Trophoblast cell (in vitro differentiated cells and primary cell): ENCODE results near the gene LDLRAD4.
A peak's percentile ranks its signal among the peaks of the same experiment; 100 is the strongest.

Experiments used
- DNase-seq, 2 donors: peaks; one replicate each; pipeline ENCODE4 v3.0.0-alpha.2; 2016
- H2AFZ ChIP-seq: 2 replicates; pipeline ENCODE4 v1.6.1; 2013; ENCODE audit warnings: low read length, moderate library complexity, mild to moderate bottlenecking; ENCODE audit not compliant: insufficient read depth, poor library complexity
- H2AK5ac ChIP-seq: 2 replicates; pipeline ENCODE4 v1.6.1; 2013; ENCODE audit warnings: mild to moderate bottlenecking, low read length
- H2BK120ac ChIP-seq: 2 replicates; pipeline ENCODE4 v1.6.1; 2013; ENCODE audit warnings: low read length, mild to moderate bottlenecking, moderate library complexity; ENCODE audit not compliant: insufficient read depth, poor library complexity
- H2BK12ac ChIP-seq: 2 replicates; pipeline ENCODE4 v1.6.1; 2013; ENCODE audit warnings: mild to moderate bottlenecking, low read length, moderate library complexity
- H2BK5ac ChIP-seq: 2 replicates; pipeline ENCODE4 v1.6.1; 2013; ENCODE audit warnings: low read length, low read depth, moderate library complexity, mild to moderate bottlenecking; ENCODE audit not compliant: poor library complexity
- H3K14ac ChIP-seq: 2 replicates; pipeline ENCODE4 v1.6.1; 2013; ENCODE audit warnings: mild to moderate bottlenecking, low read length
- H3K18ac ChIP-seq: 2 replicates; pipeline ENCODE4 v1.6.1; 2013; ENCODE audit warnings: mild to moderate bottlenecking, low read length
- H3K23ac ChIP-seq: 2 replicates; pipeline ENCODE4 v1.6.1; 2013; ENCODE audit warnings: low read length
- H3K27ac ChIP-seq: 2 replicates; pipeline ENCODE4 v1.5.1; 2013; ENCODE audit warnings: low read depth, mild to moderate bottlenecking, inconsistent platforms, low read length, moderate library complexity
- H3K27me3 ChIP-seq: 2 replicates; pipeline ENCODE4 v1.6.1; 2013; ENCODE audit warnings: inconsistent platforms, mild to moderate bottlenecking, low read length, moderate library complexity; ENCODE audit not compliant: insufficient read depth
- H3K36me3 ChIP-seq, 2 experiments: 1 replicate in 1 of 2; 2 replicates in 1 of 2; pipeline ENCODE4 v1.6.1; 2013; ENCODE audit warnings: low read length in 2 of 2, mild to moderate bottlenecking in 2 of 2, moderate library complexity in 1 of 2; ENCODE audit not compliant: insufficient read depth in 2 of 2, control insufficient read depth in 1 of 2
- H3K4ac ChIP-seq: 2 replicates; pipeline ENCODE4 v1.6.1; 2013; ENCODE audit warnings: low read depth, mild to moderate bottlenecking, low read length, moderate library complexity
- H3K4me1 ChIP-seq, 2 experiments: 1 replicate in 1 of 2; 2 replicates in 1 of 2; pipeline ENCODE4 v1.6.1; 2013; ENCODE audit warnings: low read length in 2 of 2, mild to moderate bottlenecking in 2 of 2, moderate library complexity in 1 of 2; ENCODE audit not compliant: insufficient read depth in 2 of 2, control insufficient read depth in 1 of 2
- H3K4me2 ChIP-seq: 2 replicates; pipeline ENCODE4 v1.6.1; 2013; ENCODE audit warnings: inconsistent platforms, mild to moderate bottlenecking, low read length, moderate library complexity
- H3K4me3 ChIP-seq: 2 replicates; pipeline ENCODE4 v1.5.1; 2013; ENCODE audit warnings: mild to moderate bottlenecking, low read depth, low read length, inconsistent platforms
- H3K79me1 ChIP-seq: one replicate; pipeline ENCODE4 v1.6.1; 2013; ENCODE audit warnings: low read length
- H3K79me2 ChIP-seq: 2 replicates; pipeline ENCODE4 v1.6.1; 2013; ENCODE audit warnings: low read length, mild to moderate bottlenecking; ENCODE audit not compliant: control insufficient read depth, insufficient read depth, poor library complexity
- H3K9ac ChIP-seq: 2 replicates; pipeline ENCODE4 v1.6.1; 2013; ENCODE audit warnings: mild to moderate bottlenecking, low read length
- H3K9me3 ChIP-seq: 2 replicates; pipeline ENCODE4 v1.6.1; 2013; ENCODE audit warnings: low read depth, mild to moderate bottlenecking, control low read depth, inconsistent platforms, low read length; ENCODE audit not compliant: insufficient read depth
- H4K12ac ChIP-seq: 2 replicates; pipeline ENCODE4 v1.6.1; 2013; ENCODE audit warnings: low read depth, mild to moderate bottlenecking, low read length, moderate library complexity
- H4K8ac ChIP-seq: 2 replicates; pipeline ENCODE4 v1.6.1; 2013; ENCODE audit warnings: low read depth, mild to moderate bottlenecking, low read length, moderate library complexity
- H4K91ac ChIP-seq: one replicate; pipeline ENCODE4 v1.6.1; 2013; ENCODE audit warnings: low read depth, mild to moderate bottlenecking, low read length, moderate library complexity
- WGBS: extraction: QIAGEN DNeasy Blood & Tissue Kit; methylation state at CpG from one replicate; pipeline ENCODE4 v1.1.7; 2013; ENCODE audit warnings: missing lambda C conversion rate; ENCODE audit not compliant: insufficient read length, insufficient coverage; ENCODE audit errors: extremely low coverage; 5-methylcytosine and 5-hydroxymethylcytosine counted together

The LDLRAD4 gene

DNA sequence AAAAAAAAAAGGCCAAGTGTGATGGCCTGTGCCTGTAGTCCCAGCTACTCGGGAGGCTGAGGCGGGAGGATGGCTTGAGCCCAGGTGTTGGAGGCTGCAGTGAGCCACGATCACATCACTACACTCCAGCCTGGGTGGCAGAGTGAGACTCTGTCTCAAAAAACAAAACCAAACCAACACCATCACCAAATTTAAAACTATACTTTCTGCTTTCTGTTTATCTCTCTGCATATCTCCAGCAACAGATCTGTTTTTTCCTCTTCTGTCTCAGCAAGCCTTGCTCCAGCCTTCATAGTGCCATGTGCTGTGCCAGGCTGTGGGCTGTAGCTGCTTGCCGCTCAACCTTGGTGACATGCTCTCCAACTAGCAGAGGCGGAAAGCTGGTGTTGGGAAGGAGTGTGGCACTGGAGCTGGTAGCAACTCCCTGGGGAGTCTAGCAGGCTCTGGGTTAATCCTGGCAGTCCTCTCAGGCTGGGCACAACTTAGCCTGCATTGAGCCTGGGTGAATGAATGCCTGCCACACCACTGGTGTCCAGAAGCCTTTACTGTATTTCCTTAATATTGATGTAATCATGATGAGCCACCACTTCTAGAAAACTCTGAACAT is 204.1 kb downstream of the LDLRAD4 start:
- H3K4me2 ChIP-seq, result no peak overlapping the region
- no peak overlapping the region for H3K18ac ChIP-seq
- H3K4ac ChIP-seq, result no peak overlapping the region
- no peaks in the 10 kb centered on the region for H3K27me3 ChIP-seq
- H3K14ac ChIP-seq, result no peak overlapping the region
- H3K79me1 ChIP-seq, result no peaks in the 10 kb centered on the region
- H3K4me3 ChIP-seq, result no peak overlapping the region
- no CpG with 5 or more reads among the region's 5 CpGs for WGBS
- DNase-seq, result no peak
- H3K9me3 ChIP-seq, result peaks cover 2% of the 10 kb centered on the region
- H2BK5ac ChIP-seq, result no peak overlapping the region
- no peak overlapping the region for H2AFZ ChIP-seq
- no peaks in the 10 kb centered on the region for H3K79me2 ChIP-seq
- no peak overlapping the region for H2BK120ac ChIP-seq
- H3K36me3 ChIP-seq, result peaks cover 0 to 1% of the 10 kb centered on the region in 2 experiments
- no peak overlapping the region for H4K91ac ChIP-seq
- no peak overlapping the region for H2BK12ac ChIP-seq
- no peaks in the 10 kb centered on the region for H3K4me1 ChIP-seq
- no peak overlapping the region for H4K12ac ChIP-seq
- H3K9ac ChIP-seq, result peak overlapping the region; percentile 38
- no peak overlapping the region for H2AK5ac ChIP-seq
- no peak overlapping the region for H4K8ac ChIP-seq
- no peak overlapping the region for H3K23ac ChIP-seq
- no peak overlapping the region for H3K27ac ChIP-seq

GRCh38 chr18:13423352-13423751 is 204.8 kb downstream of the LDLRAD4 start:
- Histone ChIP-seq H2BK120ac (no peak overlapping the region), H3K27ac (no peak overlapping the region), H2BK5ac (no peak overlapping the region), H3K36me3 (peaks cover 0 to 1% of the 10 kb centered on the region in 2 experiments), H3K4me3 (no peak overlapping the region), H3K79me1 (no peaks in the 10 kb centered on the region), H3K9me3 (peaks cover 2% of the 10 kb centered on the region), H2AK5ac (no peak overlapping the region), H4K91ac (no peak overlapping the region), H3K4me1 (no peaks in the 10 kb centered on the region), H3K4me2 (no peak overlapping the region), H3K18ac (no peak overlapping the region), H3K14ac (no peak overlapping the region), H3K9ac (no peak overlapping the region), H3K27me3 (no peaks in the 10 kb centered on the region), H3K23ac (no peak overlapping the region), H4K12ac (no peak overlapping the region), H3K4ac (no peak overlapping the region), H4K8ac (no peak overlapping the region), H2BK12ac (no peak overlapping the region), H2AFZ (no peak overlapping the region), H3K79me2 (no peaks in the 10 kb centered on the region)
- no peak for DNase-seq
- WGBS, result no CpG with 5 or more reads among the region's 9 CpGs

GRCh38 chr18:13424363-13424762 is 205.8 kb downstream of the LDLRAD4 start:
- Histone ChIP-seq H3K9ac (no peak overlapping the region), H3K4me1 (no peaks in the 10 kb centered on the region), H2BK12ac (no peak overlapping the region), H3K4me3 (no peak overlapping the region), H3K36me3 (peaks cover 0 to 1% of the 10 kb centered on the region in 2 experiments), H3K9me3 (peaks cover 2% of the 10 kb centered on the region), H3K23ac (no peak overlapping the region), H3K79me2 (no peaks in the 10 kb centered on the region), H4K8ac (no peak overlapping the region), H3K4ac (no peak overlapping the region), H3K27me3 (no peaks in the 10 kb centered on the region), H3K27ac (no peak overlapping the region), H2BK5ac (no peak overlapping the region), H2BK120ac (no peak overlapping the region), H2AK5ac (no peak overlapping the region), H2AFZ (no peak overlapping the region), H3K18ac (no peak overlapping the region), H3K79me1 (no peaks in the 10 kb centered on the region), H4K91ac (no peak overlapping the region), H3K4me2 (no peak overlapping the region), H4K12ac (no peak overlapping the region), H3K14ac (no peak overlapping the region)
- no peak for DNase-seq
- no CpG with 5 or more reads among the region's 7 CpGs for WGBS

DNA sequence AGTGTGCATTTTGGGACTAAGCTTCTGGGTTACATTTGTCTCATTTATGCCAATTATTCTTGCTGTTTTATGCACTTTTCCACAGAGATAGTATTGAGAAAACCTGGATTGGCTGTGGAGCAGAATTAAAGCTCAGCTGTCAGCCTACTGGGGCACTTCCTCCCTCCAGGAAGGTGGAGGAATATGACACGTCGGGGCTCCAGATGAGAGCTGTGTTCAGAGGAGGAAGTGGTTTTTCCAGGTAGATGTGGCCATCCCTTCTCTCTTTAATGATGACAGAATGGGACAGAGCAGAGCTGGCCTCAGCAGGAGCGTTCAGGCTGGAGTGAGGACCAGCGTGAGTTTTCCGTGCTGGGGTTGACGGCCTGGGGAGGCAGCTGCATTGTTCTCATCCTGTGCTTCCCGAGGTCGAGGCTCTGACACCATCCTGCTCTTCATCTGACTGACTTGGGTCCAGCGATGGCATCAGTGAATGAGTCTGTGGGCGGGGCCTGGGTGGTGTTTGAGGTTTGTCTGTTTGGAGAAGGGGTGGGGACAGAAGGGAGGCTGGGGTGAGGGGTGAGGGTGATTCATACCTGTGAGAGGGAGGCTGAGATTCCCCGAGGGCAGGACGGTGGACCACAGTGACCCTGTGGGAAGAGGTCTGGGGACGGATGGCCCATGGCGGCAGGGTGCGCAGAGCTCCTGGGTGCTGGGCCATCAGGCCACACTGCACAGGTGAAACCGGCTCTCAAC is 207.0 kb downstream of the LDLRAD4 start:
- H2AFZ ChIP-seq, result no peak overlapping the region
- no peak overlapping the region for H3K27ac ChIP-seq
- no peak overlapping the region for H2AK5ac ChIP-seq
- H3K79me1 ChIP-seq, result no peaks in the 10 kb centered on the region
- no peak overlapping the region for H2BK12ac ChIP-seq
- H3K9me3 ChIP-seq, result peaks cover 2% of the 10 kb centered on the region
- H3K9ac ChIP-seq, result no peak overlapping the region
- H3K79me2 ChIP-seq, result no peaks in the 10 kb centered on the region
- no peak overlapping the region for H4K8ac ChIP-seq
- no peaks in the 10 kb centered on the region for H3K36me3 ChIP-seq
- WGBS, result no CpG with 5 or more reads among the region's 16 CpGs
- no peak overlapping the region for H4K12ac ChIP-seq
- H3K4me1 ChIP-seq, result no peaks in the 10 kb centered on the region
- H3K4me3 ChIP-seq, result no peak overlapping the region
- no peak overlapping the region for H4K91ac ChIP-seq
- no peak overlapping the region for H3K23ac ChIP-seq
- H3K27me3 ChIP-seq, result no peaks in the 10 kb centered on the region
- DNase-seq, result no peak
- no peak overlapping the region for H2BK120ac ChIP-seq
- no peak overlapping the region for H3K4ac ChIP-seq
- H2BK5ac ChIP-seq, result no peak overlapping the region
- H3K4me2 ChIP-seq, result no peak overlapping the region
- no peak overlapping the region for H3K14ac ChIP-seq
- H3K18ac ChIP-seq, result no peak overlapping the region
